OCI-LY3 (cell line): ENCODE data around the gene REEP1.

Source experiments
- H2AFZ ChIP-seq: fragments of 200-600, 300-600 bp; shearing (Covaris generic); 2 replicates; pipeline ENCODE4 v1.6.0; 2014; ENCODE audit warnings: antibody characterized with exemption, low read depth, low read length
- H3K27ac ChIP-seq: fragments of 200-600, 300-600 bp; sonication (generic); 2 replicates; pipeline ENCODE4 v1.5.1; 2014; ENCODE audit warnings: mild to moderate bottlenecking, low read length, moderate library complexity, mixed read lengths
- H3K27me3 ChIP-seq: fragments of 200-600, 300-600 bp; sonication (generic); 2 replicates; pipeline ENCODE4 v1.6.1; 2014; ENCODE audit warnings: low read depth, low read length, mixed read lengths
- H3K36me3 ChIP-seq: fragments of 200-600, 300-600 bp; sonication (generic); replicated peaks from 2 replicates; pipeline ENCODE3; 2014; ENCODE audit warnings: low read depth, low read length, mixed read lengths
- H3K4me1 ChIP-seq: fragments of 300-600, 200-600 bp; sonication (generic); 2 replicates; pipeline ENCODE4 v1.6.1; 2014; ENCODE audit warnings: low read length, mixed read lengths
- H3K4me2 ChIP-seq: fragments of 200-600, 300-600 bp; sonication (generic); 2 replicates; pipeline ENCODE4 v1.6.1; 2014; ENCODE audit warnings: low read length, mixed read lengths
- H3K4me3 ChIP-seq: fragments of 300-600, 200-600 bp; sonication (generic); 2 replicates; pipeline ENCODE4 v1.5.1; 2014; ENCODE audit warnings: antibody characterized with exemption, mild to moderate bottlenecking, low read length, moderate library complexity
- H3K79me2 ChIP-seq: fragments of 300-600, 200-600 bp; shearing (Covaris generic); 2 replicates; pipeline ENCODE4 v1.6.1; 2014; ENCODE audit warnings: mild to moderate bottlenecking, low read length, mixed read lengths
- H3K9ac ChIP-seq: fragments of 300-600, 200-600 bp; shearing (Covaris generic); 2 replicates; pipeline ENCODE4 v1.6.0; 2014; ENCODE audit warnings: mild to moderate bottlenecking, low read length, moderate library complexity
- H3K9me3 ChIP-seq: fragments of 200-600, 300-600 bp; shearing (Covaris generic); 2 replicates; pipeline ENCODE4 v1.6.1; 2014; ENCODE audit warnings: low read length, mixed read lengths; ENCODE audit not compliant: insufficient read depth
- H4K20me1 ChIP-seq: fragments of 200-600, 300-600 bp; sonication (generic); 2 replicates; pipeline ENCODE4 v1.6.1; 2016; ENCODE audit warnings: low read length, mixed read lengths; ENCODE audit not compliant: insufficient read depth
- EZH2phosphoT487 ChIP-seq: fragments of 200-600 bp; shearing (Covaris generic); IDR thresholded peaks from 2 replicates; pipeline ENCODE4 v1.6.1; 2018; ENCODE audit warnings: antibody characterized with exemption, mixed run types, low read depth
- TF ChIP-seq, protein P1 (sequence below): fragments of 200-600, 300-600 bp; sonication (generic); IDR thresholded peaks from 2 replicates; pipeline ENCODE4 v1.5.1; 2014; ENCODE audit warnings: antibody characterized with exemption, low read length, low read depth

REEP1 gene

DNA sequence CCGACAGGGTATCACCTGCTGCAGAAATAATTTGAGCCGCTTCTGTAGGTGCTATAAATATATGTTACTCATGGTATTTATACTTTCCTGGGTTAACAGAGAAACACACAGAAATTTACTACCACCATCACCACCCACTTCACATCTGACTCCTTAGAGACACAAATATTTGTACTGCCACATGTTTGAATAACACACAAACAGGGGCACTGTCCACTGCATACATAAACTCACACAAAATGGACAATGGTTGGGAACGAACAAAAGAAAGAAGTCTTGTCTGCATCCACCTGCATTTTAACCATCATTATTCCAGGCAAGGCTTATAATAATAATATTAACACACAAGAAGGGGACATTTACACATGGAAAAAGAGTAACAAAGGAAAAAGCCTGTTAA, 166.1 kb downstream of the REEP1 start:
- Histone ChIP-seq H3K79me2 (peaks cover 14% of the 10 kb centered on the region), H3K4me1 (peaks cover 10% of the 10 kb centered on the region), H3K27me3 (no peaks in the 10 kb centered on the region), H3K4me2 (no peak overlapping the region), H3K36me3 (peaks cover 18% of the 10 kb centered on the region), H4K20me1 (0 out of 2 replicates have a peak, but pooled peaks cover 4% of the 10 kb centered on the region), H3K9ac (no peak overlapping the region), H3K27ac (no peak overlapping the region), H2AFZ (no peak overlapping the region), H3K4me3 (no peak overlapping the region), H3K9me3 (no peaks in the 10 kb centered on the region)
- TF ChIP-seq EZH2phosphoT487: no peak
- TF ChIP-seq, protein P1, sequence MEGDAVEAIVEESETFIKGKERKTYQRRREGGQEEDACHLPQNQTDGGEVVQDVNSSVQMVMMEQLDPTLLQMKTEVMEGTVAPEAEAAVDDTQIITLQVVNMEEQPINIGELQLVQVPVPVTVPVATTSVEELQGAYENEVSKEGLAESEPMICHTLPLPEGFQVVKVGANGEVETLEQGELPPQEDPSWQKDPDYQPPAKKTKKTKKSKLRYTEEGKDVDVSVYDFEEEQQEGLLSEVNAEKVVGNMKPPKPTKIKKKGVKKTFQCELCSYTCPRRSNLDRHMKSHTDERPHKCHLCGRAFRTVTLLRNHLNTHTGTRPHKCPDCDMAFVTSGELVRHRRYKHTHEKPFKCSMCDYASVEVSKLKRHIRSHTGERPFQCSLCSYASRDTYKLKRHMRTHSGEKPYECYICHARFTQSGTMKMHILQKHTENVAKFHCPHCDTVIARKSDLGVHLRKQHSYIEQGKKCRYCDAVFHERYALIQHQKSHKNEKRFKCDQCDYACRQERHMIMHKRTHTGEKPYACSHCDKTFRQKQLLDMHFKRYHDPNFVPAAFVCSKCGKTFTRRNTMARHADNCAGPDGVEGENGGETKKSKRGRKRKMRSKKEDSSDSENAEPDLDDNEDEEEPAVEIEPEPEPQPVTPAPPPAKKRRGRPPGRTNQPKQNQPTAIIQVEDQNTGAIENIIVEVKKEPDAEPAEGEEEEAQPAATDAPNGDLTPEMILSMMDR: no peak

DNA sequence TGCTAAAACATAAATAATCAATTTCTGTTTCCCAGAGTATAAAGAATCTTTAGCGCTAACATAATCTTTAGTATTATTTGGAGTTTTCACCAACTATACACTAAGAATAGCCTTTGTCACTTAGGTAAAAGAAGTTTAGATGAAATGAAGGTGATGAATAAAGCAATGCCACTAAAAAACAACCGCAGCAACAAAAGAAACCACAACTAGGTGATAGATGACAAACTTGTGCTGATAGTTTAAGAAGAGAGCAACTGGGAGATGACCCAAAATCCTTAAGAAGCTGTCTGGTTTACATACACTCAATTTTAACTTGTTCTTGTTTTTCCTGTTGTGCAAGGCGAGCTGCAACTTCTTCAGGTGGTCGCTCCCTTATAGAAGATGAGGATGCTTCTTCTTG, 167.0 kb downstream of the REEP1 start:
- H3K27ac ChIP-seq: no peak overlapping the region
- no peak overlapping the region for H3K4me2 ChIP-seq
- no peak overlapping the region for H3K9ac ChIP-seq
- no peaks in the 10 kb centered on the region for H3K27me3 ChIP-seq
- H3K79me2 ChIP-seq: peaks cover 6% of the 10 kb centered on the region; the same call in 1 of the 2 replicates
- no peak overlapping the region for H3K4me3 ChIP-seq
- 0 out of 2 replicates have a peak, but pooled peaks cover 4% of the 10 kb centered on the region for H4K20me1 ChIP-seq
- H3K4me1 ChIP-seq: peaks cover 10% of the 10 kb centered on the region
- H3K36me3 ChIP-seq: peaks cover 17% of the 10 kb centered on the region
- H3K9me3 ChIP-seq: no peaks in the 10 kb centered on the region
- TF ChIP-seq, protein P1: no peak
- TF ChIP-seq EZH2phosphoT487: no peak
- H2AFZ ChIP-seq: no peak overlapping the region
